Activated CD4-positive, alpha-beta T cell treated with anti-CD3 and anti-CD28 coated beads, Interleukin-10, Interleukin-2, amounts not matched to agents 100 ng/mL and 50 ng/mL, durations not matched to agents 16 hours and 8 hours (primary cell): Measurements from ENCODE around the gene ZNF334.

Experiments
- DNase-seq: peaks from one replicate; pipeline ENCODE4 v3.0.0-alpha.2; 2020

Gene ZNF334

GRCh38 chr20:46545077-46545826, 31.9 kb upstream of the ZNF334 start:
- DNase-seq = peak; percentile 93

DNA sequence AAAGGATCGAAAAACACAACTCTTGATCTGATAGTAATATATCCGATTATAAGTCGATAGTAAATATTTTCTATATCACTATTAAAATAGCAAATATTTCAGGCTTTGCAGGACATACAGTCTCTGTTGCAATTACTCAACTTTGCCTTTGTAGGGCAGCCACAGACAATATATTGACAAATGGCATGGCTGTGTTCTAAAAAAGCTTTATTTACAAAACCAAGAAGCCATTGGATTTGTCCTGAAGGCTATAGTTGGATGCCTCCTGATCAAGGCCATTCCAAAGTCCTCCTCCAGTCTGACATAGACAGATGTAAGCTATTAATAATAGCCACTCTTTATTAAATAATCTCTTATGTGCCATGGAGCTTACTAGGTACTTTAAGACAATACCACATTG, 31.2 kb upstream of the ZNF334 start:
- DNase-seq = no peak

DNA sequence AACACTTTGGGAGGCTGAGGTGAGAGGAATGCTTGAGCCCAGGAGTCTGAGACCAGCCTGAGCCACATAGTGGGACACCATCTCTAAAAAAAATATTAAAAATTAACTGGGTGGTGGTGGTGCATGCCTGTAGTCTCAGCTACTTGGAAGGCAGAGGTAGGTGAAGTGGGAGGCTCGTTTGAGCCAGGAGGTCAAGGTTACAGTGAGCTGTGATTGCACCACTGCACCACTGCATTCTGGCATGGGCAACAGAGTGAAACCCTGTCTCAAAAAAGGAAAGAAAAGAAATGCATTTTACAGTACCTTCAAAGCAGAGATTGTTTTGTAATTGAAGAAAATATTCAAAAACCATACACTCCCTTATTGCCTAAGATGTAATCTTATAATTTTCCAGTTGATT, 30.6 kb upstream of the ZNF334 start:
- no peak for DNase-seq

GRCh38 chr20:46543033-46543432, 29.7 kb upstream of the ZNF334 start:
- no peak for DNase-seq

DNA sequence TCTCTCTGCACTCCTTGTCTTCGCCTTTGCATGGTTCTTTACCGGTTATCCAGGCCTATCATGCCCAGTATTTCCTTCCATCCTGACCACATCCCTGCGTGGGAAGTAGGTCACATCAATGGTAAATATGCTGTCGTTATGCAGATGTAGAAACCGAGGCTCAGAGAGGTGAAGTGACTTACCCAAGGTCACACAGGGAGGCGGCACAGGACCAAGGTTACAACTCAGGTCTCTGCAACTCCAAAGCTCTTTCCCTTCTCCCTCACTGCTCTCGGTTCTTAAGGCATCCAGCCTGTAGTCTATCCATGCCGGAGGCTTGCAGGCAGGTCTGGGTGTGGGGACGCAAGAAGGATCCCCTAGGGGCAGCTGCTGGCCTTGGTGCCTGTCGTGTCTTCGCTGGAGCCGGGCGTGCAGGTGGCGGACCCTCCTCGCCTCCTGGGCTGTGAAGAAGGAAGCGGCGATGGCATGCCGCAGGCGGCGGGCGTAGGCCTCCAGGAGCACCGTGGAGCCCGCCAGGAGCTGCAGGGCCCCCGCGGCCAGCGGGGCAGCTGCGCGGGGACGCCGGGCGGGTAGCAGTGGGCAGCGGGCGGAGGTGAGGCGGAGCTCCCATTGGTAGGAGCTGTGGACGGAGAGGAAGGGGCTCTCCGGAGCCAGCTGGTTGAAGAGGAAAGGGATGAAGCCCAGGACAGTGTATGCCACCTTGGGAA, 28.0 kb upstream of the ZNF334 start:
- DNase-seq = no peak

GRCh38 chr20:46539113-46539512, 25.8 kb upstream of the ZNF334 start:
- no peak for DNase-seq

- DNase-seq = no peak
These were observed 17.3 kb upstream of the ZNF334 start for GRCh38 chr20:46530640-46531039.

DNA sequence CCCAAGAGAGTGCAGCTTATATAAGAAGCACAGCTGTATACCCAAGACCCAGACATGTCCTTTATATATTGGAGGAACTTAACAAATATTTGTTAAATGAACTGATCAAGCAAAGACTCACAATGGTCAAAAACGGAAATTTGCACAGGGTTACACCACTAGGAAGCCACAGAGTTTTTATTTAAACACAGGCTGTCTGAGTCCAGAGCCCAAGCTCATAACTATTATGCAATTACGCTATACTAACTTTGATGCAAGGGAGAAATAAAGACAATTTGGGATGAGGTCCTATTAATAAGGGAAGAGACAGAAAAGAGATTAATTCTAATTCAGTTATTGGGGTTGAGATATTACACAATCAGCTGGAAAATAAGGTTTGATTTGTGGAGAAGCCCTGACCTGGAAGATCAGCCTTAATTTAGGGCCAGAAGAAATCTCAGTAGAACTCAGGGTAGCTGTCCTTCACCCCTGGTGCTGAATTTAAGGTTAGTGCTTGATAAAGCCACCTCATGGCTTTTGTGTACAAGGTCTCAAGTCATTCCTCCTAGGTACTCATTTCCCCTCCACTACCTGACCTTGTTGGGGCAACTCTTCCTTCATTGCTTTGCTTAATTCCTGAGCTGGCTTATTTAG, 10.5 kb upstream of the ZNF334 start:
- DNase-seq = peak; percentile 22

- no peak for DNase-seq
These were observed 9.7 kb upstream of the ZNF334 start for GRCh38 chr20:46523108-46523507.

DNA sequence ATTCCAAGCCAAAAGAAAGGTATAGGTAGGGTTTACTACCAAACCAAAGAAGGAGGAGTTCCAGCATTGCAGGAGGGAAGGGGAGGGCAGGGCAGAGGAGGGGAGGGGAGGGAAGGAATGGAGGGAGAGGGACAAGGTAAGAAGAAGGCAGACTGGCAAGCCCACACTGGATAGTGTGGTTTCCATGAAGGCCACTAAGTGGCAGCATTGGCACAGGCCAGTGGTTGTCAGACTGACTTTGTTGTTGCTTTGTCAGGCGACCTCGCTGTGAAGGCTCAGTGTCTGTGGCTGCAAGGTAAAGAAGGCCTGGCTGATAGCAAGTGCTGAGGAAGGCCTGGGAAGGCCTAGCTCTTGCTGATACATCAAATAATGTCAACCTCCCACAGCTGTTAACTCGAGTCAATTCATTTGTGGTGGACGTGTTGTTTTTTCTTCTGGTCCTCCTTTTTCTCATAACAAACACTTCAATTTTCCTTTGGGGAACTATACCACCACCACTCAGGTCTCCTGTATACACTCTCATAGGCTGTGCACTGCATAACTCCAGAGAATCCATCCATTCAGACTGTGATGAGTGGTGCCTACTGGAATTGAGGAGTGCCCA, 7.7 kb upstream of the ZNF334 start:
- peak; percentile 79 for DNase-seq

- no peak for DNase-seq
These were observed 7.2 kb upstream of the ZNF334 start for GRCh38 chr20:46520540-46520939.

DNA sequence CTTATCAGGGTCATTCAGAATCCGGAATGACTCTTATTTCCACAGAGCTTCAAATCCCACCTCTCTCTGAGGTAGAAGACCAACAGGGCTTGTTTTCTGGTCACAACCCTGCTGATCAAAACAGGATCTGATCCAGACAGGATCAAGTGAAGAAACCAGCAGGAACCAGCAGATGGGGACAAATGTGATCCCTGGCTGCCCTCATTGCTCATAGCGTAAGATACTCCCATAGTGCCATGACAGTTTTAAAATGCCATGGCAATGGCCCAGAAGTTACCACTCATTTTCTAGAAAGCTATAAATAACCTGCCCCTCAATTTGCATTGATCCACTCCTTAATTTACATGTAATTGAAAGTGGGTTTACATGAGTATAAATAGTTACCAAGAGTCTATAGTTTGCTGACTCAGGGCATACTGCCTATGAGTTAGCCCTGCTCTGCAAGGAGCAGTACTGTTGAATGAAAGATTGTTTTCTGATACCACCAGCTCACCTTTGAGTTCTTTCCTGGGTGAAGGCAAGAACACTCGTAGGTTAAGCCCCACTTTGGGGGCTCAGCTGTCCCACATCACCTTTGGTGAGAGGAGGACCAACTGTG, 6.2 kb upstream of the ZNF334 start:
- no peak for DNase-seq

- DNase-seq = no peak
These were observed 3.8 kb downstream of the ZNF334 start for GRCh38 chr20:46509523-46509922.

DNA sequence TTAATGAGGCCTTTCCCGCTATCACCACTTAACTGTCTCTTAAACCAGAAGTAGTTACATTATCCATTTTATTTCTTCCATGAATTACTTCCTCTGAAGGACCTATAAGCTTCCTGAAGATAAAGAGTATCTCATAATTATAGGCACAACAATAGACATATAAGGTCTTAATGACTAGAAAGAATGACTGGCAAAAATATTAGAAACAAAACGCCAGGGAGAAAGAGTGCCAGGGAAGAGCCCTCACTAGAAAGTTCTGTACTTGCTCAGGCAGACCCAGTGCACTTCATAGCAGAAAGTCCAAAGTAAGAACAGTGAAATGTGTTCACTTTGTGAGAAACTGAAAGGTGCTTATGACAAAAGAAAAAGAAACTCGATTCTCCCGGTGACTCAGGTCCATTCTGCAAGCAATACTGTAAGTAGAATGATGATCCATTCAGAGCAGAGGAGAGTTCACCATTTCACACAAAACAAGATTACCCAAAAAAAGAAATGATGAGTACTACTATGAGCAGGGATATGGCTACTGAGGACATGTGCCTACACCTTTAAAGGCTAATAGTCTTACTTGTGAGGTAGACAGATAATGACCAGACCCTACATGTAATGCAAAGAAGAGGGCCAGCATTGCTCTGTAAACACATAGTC, 5.5 kb downstream of the ZNF334 start:
- peak; percentile 31 for DNase-seq

- DNase-seq = no peak
These were observed 7.9 kb downstream of the ZNF334 start for GRCh38 chr20:46505506-46505905.

DNA sequence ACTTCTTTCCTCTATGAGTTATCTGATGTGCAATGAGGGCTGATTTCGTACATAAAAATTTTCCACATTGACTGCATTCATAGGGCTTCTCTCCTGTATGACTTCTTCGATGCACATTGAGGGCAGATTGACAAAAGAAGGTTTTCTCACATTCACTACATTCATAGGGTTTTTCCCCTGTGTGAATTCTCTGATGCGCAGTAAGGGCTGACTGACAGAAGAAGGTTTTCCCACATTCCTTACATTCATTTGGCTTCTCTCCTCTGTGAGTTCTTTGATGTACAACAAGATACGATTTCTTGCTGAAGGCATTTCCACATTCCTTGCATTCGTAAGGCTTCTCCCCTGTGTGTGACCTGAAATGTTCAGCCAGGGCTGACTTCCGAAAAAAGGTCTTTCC, 11.4 kb downstream of the ZNF334 start:
- DNase-seq = no peak

- no peak for DNase-seq
These were observed 11.9 kb downstream of the ZNF334 start for GRCh38 chr20:46501337-46501942.

DNA sequence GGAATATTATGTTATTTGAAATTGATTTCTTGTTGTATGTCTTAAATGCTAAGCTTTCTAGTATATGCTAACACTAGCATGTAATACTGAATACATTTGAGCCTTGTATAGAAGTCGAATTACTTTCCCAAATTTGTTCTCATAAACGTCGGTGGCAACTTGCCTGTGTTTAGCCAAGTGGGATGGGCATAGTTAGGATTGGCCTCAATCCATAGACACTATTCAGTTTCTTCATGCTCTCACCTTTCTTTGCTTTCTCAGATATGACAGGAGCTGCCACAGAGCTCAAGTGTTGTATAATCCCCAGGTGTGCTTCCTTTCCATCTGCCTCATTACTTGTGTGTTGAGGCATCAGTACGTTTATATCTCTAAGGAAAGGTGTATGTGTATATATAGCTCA, 19.3 kb downstream of the ZNF334 start:
- DNase-seq = no peak

DNA sequence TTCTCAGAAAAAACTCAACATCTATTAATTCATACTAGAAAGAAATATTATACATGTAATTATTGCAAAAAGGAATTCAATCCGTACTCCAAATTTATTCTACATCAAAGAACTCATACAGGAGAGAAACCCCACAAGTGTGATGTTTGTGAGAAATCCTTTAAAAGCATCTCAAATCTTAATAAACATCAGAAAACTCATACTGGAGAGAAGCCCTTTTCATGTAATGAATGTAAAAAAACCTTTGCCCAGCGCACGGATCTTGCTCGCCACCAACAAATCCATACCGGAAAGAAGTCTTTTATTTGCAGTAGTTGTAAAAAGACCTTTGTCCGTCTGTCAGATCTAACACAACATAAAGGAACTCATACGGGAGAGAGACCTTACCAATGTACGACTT, 22.0 kb downstream of the ZNF334 start:
- no peak for DNase-seq

- DNase-seq = no peak
These were observed 24.9 kb downstream of the ZNF334 start for GRCh38 chr20:46488451-46488850.

DNA sequence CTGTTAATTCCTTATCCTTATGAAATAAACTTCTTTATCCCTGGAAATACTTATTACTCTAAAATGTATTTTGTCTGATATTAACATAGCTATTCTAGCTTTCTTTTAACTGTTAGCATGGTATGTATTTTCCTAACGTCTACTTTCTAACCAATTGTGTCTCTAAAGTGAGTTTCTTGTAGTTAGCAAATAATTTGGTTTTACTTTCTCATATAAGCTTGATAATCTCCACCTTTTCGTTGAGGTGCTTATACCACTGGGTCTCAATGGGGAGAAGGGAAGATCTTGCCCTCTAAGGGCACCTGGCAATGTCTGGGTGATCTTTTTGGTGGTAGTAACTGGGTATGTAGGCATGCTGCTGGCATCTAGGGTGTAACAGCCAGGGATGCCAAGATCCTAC, 25.7 kb downstream of the ZNF334 start:
- DNase-seq = no peak

DNA sequence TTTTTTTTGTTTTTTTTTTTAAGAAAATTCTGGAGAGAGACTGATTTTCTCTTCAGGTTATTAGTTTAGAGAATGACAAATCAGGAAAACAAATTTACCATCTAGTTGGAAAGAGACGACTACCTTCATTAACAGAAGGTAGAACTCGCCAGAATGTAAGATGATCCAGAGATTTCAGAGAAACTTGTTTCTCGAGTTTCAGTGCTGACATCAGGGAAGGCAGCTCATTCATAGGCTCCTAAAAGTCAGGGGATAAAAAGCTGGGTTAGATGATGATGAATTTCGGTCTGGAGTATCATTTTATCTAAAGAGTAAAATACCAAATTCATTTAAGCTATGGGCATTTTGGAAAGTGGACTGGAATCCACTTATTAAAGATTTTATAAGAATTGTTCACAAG, 27.9 kb downstream of the ZNF334 start:
- no peak for DNase-seq
